Stimulated activated CD4-positive, alpha-beta T cell treated with anti-CD3 and anti-CD28 coated beads, Interleukin-2, amount 100 ng/mL, for 4 hours (primary cell): ENCODE measurements around the gene C14orf93.

ENCODE experiments used
- DNase-seq: peaks from one replicate; pipeline ENCODE4 v3.0.0-alpha.2; 2020; ENCODE audit warnings: low read depth

Gene C14orf93, protein sequence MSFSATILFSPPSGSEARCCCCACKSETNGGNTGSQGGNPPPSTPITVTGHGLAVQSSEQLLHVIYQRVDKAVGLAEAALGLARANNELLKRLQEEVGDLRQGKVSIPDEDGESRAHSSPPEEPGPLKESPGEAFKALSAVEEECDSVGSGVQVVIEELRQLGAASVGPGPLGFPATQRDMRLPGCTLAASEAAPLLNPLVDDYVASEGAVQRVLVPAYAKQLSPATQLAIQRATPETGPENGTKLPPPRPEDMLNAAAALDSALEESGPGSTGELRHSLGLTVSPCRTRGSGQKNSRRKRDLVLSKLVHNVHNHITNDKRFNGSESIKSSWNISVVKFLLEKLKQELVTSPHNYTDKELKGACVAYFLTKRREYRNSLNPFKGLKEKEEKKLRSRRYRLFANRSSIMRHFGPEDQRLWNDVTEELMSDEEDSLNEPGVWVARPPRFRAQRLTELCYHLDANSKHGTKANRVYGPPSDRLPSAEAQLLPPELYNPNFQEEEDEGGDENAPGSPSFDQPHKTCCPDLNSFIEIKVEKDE

DNA sequence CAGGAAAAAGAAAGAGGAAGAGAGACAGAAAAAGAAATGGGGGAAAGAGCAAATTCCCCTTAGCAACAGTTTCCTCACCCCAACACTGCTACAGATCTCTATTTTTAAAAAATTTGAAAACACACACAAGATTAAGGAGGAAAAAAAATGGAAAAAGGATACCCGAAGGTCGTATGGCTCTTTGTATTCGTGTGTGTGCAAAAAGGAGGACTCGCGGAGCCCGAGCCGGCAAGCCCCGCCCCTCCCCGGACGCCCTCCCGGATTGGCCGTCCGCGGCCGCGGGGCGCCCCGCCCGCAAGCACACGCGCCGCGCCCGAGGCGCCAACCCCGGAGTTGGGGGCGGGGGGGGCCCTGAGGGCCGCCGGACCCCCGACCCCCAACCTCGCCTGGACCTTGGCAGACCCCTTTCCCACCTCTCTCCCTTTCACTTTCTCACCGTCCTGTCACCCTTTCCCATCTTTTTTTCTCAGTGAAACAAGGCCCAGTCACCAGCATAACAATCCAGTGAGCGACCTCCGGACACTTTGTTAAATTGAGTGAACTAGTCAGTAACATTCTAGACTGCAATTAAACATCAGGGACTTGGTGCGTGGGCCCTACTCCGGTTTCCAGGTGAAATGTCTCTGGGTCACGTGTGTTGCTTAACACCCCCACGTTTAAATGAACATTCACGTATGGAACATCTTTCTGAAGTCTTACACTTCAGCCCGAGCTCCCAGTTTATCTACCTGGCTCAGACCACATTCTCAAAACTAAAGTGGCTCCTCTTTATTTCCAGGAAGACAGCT, at the start of gene C14orf93:
Gene C14orf93, minus strand, starts transcription at position 205 of the 788 bp plus-strand sequence. CDS start 11,120 bp downstream, outside the sequence.
- peak; percentile 74 for DNase-seq

DNA sequence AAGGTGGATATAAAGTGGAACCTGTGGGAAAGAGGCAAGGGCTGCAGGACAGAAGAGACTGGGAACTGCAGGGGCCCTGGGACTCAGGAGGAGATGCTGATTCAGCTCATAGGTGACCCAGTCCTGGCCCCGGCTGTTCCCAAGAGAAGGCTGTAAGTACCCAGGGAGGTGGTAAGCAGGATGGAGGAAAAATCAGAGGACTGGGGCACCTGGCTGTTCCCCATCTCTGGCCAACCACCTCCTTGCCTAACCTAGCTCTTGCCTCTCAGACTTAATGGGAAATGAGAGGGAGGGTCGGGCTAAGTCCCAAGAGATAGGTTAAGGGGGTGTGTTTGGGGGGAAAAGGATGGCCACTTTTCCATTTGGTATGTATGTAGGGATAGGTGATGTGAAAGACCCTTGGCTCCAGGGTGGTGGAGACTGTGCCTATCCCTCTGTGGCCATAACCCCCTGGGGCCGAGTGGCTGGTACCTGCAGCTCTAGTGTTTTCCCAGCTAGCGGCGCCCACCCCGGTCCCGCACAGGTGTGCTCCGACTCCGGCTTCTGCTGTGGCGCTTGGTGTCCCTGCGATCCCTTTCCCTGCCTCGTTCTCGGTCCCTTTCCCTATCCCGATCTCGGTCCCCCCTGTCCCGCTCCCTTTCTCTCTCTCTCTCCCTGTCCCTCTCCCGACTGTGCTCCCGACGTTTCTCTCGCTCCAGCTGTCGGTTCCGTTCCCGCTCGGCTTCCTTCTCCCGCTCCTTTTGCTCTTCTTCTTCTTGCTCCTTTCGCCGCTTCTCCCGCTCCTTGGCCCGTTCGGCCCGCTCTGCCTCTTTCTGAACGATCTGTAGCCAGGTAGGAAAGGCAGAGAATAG, 48.9 kb upstream of the C14orf93 start:
- no peak for DNase-seq

DNA sequence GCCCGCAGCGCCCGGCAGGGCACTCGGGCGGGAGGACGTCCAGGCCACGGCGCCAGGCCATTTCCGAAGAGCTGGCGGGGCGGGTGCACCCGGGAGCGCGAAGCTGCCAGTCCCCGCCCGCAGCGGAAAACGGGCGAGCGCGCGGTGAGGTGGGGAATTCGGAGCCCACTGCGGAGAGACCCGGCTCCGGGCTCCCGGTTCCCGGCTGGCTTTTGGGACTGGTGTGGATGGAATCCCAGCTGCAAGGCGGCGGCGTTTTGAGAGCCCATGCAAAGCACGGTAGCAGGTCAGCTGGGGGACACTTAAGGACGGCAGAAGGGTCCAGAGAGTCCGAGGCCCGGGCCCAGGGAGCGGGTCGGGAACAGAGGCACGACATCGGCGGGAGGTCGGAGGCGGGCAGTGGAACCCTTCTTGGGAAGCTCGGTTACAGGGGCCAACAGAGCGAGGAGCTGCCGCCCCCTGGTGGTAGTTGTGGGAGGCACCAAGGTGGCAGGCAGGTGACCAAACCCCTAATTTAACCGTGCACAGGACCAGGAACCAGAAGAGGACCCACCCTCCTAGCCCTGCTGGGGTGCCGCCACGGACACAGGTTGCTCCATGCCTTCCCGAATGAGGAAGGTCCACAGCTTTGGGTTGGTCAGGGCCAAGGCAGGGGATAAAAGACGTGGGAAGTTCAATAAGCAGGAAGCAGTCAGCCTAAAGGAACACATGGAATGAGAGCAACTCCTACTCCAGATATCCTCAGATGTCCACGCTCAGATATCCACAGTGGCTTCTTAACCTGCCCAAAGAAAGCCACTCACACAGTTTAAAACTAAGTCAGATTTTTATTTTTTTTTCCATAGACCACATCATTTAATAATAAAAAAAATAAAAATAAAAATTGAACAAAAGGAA, 48.1 kb upstream of the C14orf93 start:
- DNase-seq, result peak; percentile 77

DNA sequence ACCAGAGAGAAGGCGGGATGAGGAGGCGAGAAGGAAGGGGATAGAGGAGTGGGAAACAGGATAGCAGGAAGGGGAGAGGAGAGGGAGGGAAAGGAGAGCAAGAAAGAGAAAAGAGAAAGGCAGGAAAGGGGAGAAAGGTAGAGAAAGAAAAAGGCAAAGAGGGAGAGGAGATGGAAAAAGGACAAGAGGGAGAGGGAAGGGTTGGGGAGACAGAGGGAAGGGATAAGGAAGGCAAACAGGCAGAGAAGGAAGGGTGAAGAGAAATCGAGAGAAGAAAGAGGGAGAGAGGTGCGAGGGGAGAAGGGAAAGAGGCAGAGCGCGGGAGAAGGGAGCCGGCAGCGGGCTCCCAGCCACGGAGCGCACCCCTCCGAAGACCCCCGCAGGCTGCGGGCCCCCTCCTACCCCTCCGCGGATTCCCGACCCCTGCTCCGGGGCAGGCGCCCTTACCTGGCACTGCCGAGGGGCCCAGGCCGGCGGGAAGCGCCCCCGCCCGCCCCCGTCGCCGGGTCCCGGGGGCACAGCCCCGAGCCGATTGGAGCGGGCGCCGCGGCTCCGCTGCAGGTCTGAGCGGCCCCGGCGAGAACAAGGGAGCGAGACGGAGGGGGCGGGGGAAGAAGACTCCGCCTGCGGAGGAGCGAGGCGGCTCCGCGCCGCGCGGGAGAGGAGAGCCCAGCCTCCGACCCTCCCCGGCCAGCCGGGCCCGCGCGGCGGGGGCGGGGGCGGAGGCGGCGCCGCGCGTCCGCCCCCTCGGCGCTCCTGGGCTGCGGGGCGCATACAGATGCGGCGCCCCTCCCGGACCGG, 47.2 kb upstream of the C14orf93 start, which contains the start of gene CDH24:
Gene CDH24, minus strand, starts transcription at position 565 of the 801 bp plus-strand sequence. CDS start 1,787 bp downstream, outside the sequence.
- peak; percentile 66 for DNase-seq

DNA sequence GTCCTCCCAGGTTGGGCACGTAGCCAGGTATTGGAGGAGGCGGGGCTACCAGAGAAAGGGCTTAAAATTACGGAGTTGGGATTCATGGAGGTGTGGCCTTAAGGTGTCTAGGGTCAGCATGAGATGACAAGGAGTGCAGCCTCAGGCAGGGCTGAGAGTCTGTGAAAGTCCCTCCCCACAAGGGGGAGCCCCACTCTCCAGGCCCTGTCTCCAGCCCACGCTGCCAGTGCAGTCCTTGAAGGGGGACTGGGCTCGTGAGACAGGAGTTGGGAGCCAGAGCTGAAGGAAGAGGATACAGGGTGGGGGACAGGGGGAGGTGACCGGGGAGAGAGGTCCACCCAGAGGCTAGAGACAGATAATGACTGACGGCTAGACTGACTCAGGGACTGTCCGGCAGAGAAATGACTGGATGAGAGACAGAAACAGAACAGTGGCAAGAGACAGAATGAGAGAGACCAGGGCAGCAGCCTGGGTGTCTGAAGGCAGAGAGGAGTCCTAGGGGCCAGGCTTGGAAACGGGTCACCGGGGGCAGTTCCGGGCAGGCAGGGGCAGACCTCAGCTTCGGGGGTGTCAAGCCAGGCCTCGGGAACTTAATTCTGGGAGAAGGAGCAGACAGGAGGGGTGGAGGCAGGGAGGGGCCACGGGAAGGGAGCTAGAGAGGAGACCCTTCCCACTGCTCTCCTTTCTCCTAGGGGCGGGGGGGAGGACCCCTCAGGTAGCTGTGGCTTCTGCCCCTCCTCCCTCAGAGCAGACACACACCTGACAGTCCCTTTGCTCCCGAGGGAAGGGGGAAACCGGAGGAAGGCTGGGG, 46.4 kb upstream of the C14orf93 start:
- peak; percentile 62 for DNase-seq

DNA sequence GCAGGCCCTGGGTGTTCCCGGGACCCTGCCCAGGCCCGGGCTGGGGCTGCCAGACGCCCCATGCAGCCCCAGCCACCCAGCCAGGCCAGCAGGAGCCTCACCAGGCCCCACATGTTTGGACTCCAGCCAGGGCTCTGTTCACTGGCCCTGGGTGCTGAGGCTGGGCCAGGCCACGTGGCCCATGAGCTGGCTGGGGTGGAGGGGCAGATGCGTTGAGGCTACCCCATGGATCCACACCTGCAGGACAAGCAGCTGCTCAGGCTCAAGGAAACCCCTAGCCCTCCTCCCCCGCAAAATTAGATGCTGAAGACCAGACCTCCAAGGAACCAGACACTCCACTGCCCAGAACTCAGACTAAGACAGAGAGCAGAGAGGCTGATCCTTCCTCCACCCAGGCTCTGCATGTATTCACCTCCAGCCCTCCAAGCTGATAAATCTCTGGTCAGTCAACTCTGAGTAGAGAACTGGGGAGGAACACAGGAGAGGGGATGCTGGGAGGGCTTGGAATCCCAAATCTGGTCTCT, 45.7 kb upstream of the C14orf93 start:
- no peak for DNase-seq

DNA sequence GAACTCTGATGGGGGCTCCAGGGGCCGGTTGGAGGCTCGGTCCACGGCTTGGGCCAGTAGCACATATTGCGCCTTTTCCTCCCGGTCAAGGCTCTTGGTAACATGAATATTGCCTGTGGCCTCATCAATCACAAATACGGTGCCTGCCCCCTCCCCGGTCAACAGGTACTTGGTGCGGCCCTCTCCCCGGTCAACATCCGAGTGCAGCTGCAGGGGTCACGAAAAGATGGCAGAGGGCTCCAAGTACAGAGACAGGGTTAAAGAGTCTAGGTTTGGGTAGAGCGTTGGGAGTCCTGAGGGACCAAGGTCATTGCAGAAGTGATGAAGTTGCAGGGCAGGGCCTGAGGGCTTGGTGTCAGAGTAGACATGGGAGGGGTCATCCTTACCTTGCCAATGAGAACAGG, 45.2 kb upstream of the C14orf93 start:
- DNase-seq, result no peak

DNA sequence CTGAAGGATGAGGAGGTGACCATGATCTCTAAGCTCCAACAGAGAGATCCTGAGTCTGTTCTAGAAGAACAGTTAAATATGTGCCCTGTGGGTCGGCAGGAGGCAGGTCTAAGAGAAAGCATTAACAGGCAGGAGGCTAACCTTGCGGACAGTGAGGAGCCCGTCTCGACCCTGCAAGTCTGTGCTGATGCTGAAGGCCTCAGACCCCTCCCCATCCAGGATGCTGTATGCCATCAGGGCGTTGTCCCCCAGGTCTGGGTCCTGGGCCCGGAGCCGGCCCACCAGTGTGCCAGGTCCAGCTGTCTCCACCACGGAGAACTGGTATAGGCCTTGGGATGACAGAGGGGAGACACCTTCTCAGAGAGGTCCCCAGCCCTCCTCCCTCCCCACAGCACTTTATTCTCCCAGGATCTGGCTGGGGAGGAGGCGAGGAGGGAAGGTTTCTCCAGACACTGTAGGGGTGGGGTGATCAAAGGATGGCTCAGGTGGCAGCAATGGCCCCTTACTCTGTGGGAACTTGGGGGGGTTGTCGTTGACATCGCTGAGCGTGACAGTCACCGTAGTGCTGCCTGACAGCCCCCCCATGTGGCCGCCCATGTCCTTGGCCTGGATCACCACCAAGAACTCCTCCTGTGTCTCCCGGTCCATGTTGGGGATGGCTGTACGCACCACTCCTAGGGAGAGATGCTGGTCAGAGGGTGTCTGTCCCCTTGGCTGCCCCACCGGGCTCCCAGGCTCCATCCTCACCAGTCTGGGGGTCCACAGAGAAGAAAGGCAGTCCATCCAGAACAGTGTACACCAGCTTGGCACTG, 44.3 kb upstream of the C14orf93 start:
- DNase-seq, result no peak

DNA sequence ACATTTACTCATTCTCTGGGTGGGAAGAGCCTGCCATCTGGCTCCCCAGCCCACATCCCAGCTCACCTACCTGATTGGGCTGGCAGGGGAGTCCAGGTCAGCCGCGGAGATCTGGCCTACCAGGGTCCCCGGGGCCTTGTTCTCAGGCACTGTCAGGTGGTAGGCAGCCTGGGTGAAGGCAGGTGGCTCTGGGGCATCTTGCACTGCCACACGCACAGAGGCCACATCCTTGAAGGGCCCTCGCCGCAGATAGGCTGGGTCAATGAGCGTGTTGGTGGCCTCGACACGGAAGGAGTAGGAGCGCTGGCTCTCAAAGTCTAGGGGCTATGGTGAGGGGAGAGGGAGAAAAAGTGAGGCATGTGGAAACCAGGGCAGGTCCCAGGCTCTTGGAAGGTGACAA, 43.5 kb upstream of the C14orf93 start:
- no peak for DNase-seq

DNA sequence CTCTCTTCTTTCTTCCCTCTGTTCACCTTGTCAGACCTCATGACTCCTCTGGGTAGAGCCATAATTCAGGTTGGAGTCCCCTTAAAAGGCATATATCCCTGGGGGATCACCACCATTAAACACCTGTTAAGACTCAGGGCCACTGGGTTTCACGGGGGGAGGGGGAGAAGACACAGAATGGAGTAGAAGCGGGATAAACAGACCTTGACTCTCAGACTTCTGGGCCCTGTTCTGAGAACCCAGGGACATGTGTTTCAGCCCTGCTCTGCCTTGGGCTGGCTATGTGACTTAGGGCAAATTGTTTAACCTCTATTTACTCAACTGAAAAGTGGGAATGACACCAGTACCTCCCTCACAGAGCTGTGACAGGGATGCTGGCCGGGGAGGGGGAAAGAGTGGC, 42.7 kb upstream of the C14orf93 start:
- no peak for DNase-seq

DNA sequence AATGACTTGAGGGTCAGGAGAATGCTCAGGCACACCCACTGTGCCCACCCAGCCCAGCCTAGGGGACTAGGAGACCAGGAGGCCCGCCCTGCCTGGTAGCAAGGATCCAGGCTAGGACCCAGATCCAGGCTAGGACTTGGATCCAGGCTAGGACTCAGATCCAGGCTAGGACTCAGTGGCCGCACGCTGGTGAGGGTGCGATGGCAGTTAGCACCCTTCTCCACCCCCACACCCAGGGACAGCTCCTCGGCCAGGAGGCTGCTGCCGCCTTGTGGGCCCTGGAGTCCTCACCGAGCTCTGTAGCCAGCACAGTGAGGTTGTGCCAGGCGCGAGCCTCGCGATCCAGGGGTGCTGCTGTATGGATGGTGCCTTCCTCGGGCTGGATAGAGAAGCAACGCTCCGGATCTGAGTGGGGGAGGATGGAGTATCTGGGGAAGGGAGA, 42.3 kb upstream of the C14orf93 start:
- no peak for DNase-seq

DNA sequence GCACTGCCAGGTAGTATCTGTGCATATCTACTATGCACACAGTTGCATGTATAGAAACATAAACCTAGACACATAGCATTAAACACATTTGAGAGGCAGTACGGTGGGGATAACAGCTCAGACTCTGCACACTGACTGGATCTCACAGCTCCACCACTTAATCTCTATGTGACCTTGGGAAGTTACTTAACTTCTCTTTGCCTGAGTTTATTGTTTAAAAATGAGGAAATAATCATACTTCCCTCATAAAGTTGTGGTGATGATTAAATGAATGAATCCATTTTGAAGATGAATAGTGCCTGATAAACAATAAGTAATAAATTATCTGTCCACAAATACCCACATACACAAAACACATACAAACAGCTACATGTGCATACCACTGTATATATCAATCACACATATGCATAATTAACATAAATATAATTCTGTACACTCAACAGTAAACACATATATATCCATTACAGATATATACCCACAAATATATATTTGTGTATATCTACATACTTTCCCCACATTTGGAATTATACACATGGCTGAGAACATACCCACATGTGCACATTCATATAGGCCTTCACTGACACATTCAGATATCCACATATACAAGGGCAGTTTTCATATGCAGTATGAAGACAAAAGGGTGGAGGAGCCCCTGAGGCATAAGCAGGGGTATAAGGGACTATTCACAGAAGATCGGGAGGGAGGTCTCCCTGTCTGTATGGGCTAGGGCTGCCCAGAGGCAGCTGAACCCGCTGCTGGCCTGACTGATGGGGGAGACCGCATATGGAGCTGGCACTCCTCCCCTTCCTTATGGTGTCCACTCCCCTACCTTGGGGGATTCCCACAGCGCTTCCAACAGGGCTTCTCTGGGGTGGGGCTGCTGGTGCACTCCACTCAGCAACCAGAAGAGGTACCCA, 41.5 kb upstream of the C14orf93 start:
- DNase-seq, result no peak

DNA sequence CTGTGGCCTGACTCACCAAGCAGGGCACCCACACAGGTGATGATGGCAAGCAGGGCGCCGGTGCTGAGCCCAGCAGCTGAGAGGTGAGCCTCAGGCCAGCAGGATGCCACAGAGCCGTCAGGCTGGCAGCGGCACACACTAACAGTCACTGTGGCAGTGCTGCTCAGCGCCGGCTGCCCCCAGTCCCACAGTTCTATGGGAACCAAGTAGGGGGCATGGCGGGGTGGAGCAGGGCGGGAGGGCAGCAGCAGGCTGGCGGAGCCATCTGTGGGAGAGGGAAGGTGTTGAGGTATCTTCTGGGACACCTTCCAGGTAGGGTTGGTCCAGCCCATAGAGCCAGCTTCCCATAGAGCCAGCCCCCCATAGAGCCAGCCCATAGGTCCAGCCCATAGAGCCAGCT, 39.1 kb upstream of the C14orf93 start:
- DNase-seq, result no peak

DNA sequence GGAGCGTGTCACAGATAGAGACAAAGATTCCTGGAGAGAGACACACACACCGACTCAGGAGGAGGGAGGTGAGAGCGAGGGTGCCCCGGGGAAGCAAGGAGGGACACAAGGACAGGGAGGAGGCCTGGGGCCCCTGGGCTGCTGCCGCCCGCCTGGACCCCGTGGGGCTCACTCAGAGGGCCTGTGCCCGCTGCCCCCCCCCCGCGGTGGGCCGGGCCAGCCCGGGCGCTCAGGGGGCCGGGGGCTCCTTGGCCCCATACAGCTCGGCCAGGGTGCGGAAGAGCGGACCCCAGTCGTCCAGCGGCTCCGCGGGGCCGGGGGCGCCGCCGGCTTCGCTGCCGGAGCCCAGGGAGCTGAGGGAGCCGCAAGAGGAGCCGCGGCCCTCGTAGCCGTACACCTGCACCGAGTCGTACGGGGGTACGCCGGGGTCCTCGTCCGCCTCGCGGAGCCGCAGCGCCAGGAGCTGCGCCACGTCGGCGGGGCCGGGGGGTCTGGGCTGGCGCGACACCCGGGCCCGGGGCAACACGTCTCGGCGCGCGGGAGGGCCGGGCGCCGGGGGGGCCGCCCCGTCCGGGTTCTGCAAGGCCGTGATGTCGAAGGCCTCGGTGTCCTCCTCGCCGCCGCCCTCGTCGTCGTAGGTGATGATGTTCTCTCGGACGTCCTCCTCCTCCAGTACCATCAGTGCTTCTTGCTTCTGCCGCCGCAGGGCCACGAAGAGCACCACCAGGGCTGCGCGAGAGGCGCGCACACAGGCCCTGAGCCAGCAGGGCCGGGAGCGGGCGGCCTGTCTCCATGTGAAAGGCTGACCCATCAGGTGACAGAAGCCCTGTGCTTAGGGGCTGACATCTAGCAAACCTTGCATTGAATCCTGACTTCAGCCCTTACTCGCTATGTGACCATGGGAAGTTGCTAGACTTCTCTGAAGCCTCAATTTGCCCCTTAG, 38.1 kb upstream of the C14orf93 start:
- no peak for DNase-seq

DNA sequence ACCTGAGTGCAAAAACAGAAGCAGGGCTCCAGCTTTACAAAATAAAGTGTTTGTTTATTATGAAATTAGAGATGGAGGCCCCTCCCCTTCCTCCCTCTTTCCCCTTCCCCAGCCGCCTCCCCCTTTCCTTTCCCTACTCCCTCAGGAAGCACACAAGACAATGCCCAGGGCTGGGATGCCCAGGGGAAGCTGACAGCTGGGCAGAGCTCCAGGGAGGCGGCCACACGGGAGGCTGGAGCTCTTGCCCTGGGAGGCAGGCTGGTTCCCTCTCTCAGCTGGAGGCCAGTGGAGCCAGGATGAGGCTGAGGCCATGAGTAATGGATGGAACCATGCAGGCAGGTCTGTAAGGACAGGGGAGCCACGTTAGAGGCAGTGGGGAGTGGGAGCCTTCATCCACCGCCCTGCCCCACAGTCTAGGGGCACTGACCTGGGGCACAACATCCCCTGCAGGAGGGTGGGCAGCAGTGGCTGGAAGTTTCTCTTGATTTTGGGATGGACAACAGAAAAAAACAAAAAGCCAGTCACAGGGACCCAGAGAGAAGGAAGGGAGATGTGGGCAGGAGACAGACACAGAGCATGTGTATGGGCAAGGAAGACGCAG, 37.2 kb upstream of the C14orf93 start:
- DNase-seq, result no peak
